GM21737 (cell line): ENCODE results near the gene TDRD1.

Experiments
- ATAC-seq: cut with Tn5 transposase; IDR thresholded peaks from one replicate; pipeline ENCODE4 v1.9.1; 2021; ENCODE audit warnings: mild to moderate bottlenecking, moderate library complexity; ENCODE audit not compliant: unreplicated experiment

The TDRD1 gene

DNA sequence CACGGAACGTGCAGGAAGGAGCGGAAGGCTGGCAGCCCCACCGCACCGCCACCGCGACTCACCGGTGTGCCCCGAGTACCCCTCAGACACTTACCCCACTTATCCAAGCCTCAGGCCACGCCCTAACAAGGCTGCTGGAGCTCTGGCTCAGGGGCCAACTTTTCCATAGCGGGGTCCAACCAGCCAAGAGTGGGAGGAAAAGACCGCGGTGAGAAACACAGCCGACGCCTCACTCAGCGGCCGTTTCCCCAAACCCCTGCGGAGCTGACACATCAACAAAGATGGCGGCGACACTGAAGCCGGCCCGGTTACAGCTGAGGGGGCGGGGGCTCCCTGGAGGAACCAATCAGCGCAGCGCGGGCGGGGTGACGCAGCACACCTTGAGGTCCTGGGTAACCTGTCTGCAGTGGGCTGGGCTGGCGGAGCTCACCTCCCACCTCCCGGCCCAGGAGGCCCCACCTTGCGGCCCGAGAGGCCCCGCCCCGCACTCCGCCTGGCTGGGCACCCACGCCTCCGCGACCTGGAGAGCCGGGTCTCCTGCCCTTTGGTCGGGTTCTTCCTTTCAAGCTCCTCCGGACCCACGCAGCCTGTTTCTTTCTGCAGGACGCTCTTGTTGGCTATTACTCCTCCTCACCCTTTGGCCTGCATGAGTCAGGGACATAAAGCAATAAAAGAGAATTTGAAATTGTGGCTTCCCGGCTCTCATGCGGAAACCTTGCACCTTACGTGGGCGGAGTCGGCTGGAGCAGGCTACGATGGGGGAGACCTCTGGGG is 5.0 kb upstream of the TDRD1 start, which contains the start of gene CCDC186:
TSS of gene CCDC186 (minus strand) at position 283 of the 774 bp plus-strand sequence. CDS start 10,935 bp downstream, outside the sequence.
- ATAC-seq = peak; percentile 99

DNA sequence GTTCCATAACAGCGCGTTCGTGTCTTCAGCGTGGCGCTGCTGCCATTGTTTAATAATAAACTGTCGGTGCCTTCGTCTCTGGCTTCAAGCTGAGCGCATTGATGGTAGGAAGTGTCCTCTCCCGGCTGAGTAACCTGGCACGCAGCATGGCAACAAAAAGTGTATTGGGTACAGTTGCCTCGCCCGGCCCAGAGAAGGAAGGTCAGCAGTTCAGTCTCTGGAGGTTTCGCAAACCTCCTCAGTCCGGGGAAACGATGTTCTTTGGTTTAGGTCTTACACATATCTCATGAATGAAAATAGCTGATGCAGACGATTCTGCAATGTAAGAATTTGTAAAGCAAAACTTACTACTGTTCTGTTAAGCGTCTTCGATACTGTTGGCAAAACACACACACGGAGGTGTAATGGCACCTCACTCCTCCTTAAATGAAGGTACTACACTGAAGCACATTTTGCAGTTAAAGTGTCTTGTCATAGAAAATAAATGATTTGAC is 4.4 kb upstream of the TDRD1 start:
- ATAC-seq = no peak

GRCh38 chr10:114175667-114176066 is 3.5 kb upstream of the TDRD1 start:
- ATAC-seq = no peak

GRCh38 chr10:114176511-114176910 is 2.6 kb upstream of the TDRD1 start:
- no peak for ATAC-seq

DNA sequence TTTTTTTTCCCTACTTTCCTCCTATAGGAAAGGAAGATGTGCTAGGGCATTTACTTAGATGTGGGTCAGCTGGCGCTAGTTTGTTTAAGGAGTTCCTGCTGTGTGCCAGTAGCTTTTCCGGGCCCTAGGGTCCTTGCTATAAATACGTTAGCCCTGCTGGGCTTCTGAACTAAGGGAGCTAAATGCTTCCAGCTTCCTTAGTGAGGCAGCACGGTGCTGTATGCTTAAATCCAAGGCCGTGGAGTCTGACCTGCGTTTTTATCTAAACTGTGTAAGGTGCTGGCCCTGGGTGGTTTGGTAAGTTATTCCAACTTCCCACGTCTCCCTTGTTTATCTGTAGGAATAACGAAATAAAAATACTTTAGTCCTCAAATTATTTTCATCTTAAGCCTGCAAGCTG is 594 bp downstream of the TDRD1 start:
- no peak for ATAC-seq

DNA sequence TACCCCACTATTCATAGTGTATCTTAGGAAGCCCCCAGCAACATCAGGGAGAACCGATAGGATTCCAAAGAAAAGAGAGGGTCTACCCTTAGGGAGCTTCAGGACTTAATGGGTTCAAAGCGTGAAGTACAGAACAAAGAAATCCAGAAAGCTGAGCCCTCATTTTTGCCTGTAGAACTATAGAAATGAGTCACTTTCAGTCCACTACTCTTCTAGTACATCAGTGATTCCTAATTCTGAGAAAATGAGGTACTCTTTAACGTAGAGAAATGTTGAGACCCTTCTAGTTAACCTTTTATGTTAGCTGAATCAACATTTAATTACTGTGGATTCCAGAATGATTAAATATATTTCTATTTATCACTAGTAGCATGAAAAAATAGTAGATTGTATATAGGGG is 1.8 kb downstream of the TDRD1 start:
- no peak for ATAC-seq

- no peak for ATAC-seq
These were observed 2.8 kb downstream of the TDRD1 start for GRCh38 chr10:114181971-114182370.

DNA sequence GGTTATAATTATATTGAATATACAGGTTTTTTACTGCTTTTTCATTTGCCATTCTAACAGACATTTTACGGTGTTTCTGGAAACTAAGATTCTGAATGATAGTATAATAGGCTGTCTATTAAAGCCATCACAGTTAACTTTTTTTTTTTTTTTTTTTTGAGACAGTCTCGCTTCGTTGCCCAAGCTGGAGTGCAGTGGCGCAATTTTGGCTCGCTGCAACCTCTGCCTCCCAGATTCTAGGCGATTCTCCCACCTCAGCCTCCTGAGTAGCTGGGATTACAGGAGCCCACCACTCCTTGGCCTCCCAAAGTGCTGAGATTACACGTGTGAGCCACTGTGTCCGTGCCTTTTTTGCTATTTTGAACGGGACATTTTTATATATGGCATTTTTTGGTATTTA is 4.4 kb downstream of the TDRD1 start:
- no peak for ATAC-seq

DNA sequence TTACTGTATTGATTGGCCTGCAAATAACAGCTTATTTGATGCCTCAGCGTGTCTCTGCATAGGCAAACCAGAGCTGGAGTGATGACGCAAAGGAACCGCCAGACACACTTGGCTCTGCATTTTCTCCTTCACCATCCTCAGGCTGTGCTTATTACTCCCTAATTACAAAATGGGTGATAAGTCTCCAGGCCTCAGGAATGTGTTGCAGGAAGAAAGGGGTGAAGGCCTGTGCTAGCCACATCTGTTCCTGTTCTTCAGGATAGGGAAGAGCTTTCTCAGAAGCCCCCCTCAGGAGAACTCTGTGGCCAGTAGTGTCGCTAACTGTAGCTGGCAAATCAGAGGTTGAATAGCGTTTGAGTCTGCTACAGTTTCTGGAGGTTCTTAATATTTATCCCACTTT is 5.1 kb downstream of the TDRD1 start:
- ATAC-seq = no peak

DNA sequence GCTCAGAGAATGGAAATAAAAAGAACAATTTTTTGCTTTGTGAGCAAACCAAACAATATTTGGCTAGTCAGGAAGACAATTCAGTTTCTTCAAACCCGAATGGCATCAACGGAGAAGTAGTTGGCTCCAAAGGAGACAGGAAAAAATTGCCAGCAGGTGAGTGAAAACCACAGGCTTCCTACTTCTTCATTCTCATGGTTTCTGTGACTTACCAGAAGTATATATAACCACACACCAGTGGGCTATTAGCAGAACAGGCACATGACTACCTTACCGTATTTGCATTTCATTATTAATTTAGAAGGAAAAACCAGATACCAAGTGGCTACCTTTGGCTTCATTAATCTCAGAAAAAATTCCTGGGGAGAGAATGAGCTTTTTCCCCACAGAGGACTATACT is 8.8 kb downstream of the TDRD1 start:
- ATAC-seq = no peak

DNA sequence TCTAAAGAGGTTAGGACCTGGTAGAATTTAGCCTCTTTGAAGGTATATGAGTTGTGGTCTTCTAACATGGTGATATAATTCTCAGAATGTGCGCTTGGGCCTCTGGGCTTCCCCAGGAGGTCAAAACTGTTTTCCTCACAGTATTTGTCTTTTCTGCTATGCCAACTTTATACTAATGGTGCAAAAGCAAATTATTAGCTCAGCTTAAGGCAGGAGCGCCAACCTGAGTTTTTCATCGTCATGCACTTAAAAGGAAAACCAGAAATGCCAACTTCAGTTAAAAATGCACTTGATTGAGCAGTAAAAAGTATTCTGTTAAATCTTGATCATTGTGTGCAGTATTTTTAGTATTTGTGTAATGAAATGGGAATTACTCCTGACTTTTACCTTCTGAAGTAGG is 9.7 kb downstream of the TDRD1 start:
- no peak for ATAC-seq

DNA sequence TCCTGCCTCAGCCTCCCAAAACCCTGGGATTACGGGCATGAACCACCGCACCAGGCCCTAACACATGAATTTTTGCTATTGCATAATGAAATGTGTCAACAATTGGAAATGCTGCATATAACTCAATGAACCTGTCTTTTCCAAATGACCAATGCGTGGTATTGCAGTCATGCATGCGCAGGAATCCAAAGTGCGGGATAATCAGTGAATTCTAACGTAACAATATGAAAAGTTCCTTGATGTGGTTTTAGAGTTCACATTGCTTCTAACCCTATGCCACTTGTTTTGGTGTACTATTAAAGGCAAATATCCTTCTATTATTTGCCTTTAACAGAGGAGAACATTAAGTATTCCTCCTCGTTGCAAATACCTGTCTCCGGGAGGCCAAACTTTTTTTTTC is 10.5 kb downstream of the TDRD1 start:
- ATAC-seq = no peak

DNA sequence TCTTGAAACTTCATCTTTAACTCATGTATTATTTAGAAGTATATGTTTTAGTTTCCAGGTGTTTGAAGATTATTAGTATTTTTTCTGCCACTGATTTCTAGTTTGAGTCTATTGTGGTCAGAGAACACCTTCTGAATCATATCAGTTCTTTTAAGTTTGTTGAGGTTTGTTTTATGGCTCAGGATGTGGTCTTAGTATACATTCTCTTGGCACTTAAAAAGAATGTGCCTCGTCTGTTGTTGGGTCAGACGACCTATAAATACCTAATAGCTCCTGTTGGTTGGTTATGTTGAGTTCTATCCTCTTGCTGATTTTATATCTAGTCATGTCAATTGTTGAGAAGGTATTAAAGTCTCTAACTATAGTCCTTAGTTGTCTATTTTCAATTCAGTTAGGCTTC is 15.9 kb downstream of the TDRD1 start:
- ATAC-seq = peak; percentile 82

GRCh38 chr10:114199239-114199638 is 20.1 kb downstream of the TDRD1 start:
- ATAC-seq = no peak

- no peak for ATAC-seq
These were observed 23.7 kb downstream of the TDRD1 start for GRCh38 chr10:114202812-114203211.

- no peak for ATAC-seq
These were observed 27.7 kb downstream of the TDRD1 start for GRCh38 chr10:114206902-114207301.

GRCh38 chr10:114207349-114207748 is 28.2 kb downstream of the TDRD1 start:
- ATAC-seq = no peak

DNA sequence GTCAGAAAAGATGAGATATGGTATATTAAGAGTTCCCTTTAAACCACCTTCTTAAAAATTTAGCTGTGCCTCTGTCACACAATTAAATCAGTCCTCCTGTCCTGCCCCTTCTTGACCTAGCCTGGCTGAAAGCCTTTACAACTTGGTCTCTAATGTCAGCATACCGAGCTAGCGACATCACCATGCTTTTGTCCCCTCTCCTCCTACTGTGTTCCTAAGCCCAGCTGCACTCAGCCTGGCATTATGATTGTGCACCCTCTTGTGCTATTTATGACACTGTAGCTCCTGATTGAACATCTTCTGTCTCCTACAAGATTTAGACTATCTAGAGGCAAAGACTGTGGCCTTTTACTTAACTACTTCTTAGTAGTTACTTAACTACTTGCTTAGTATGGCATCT is 29.2 kb downstream of the TDRD1 start:
- ATAC-seq = no peak

DNA sequence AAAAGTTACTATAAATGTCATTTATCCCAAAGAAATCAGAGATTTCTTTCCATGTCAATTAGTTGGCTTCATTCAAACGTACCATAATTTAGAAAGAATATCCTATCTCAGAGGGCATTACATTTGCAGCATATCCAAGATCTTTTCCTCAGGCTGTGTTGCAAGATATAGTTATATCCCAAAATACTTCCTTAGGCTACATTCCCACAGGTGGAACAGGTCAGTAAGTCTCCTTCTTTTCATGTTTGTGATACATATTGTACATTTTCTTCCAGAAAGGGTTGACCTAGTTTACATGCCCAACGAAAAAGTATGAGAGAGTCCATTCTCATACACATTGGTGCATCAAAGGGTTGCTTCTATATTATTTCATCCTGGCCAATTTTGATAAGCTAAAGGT is 33.0 kb downstream of the TDRD1 start:
- ATAC-seq = no peak

DNA sequence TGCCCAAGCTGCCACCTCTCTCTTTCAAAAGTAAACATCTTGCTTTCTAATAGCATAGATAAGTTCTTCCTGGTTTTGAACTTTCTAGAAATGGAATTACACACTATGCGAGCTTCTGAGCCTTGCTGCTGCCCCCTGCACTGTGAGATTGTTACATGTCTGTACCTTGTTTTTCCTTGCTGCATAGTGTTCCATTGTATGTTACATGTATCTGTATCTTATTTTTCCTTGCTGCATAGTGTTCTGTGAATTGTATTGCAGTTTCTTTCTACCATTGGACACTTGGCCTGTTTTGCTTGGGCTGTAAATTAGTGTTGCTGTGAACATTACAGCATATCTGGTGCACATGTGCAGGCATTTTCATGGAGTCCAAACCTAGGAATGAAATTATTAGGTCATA is 35.9 kb downstream of the TDRD1 start:
- ATAC-seq = no peak

- no peak for ATAC-seq
These were observed 41.1 kb downstream of the TDRD1 start for GRCh38 chr10:114220281-114220680.

- no peak for ATAC-seq
These were observed 42.1 kb downstream of the TDRD1 start for GRCh38 chr10:114221235-114221634.

DNA sequence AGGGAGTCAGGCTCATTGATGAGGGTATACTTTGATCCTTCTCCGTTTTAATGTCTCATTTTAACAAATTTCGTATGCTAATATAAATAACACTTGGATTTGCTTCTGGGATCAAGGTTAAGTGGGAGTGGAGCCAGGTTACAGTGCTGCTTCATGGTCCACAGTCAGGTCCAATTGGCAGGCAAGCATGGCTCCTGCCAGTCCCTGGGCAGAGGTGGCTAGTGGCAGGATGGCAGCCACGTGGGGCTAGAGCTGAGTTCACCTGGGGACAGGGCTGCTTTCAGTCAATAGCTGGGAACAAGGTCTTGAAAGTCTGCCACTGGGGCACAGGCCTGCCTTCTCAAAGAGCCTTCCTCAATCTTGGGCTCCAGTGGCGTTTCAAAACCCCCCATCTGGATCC is 43.9 kb downstream of the TDRD1 start:
- ATAC-seq = no peak
